Measurements from ENCODE around the gene VGLL2.

Gene VGLL2

GRCh38 chr6:117269638-117270054 is 4.3 kb downstream of the VGLL2 start:
- no peak for DNase-seq

DNA sequence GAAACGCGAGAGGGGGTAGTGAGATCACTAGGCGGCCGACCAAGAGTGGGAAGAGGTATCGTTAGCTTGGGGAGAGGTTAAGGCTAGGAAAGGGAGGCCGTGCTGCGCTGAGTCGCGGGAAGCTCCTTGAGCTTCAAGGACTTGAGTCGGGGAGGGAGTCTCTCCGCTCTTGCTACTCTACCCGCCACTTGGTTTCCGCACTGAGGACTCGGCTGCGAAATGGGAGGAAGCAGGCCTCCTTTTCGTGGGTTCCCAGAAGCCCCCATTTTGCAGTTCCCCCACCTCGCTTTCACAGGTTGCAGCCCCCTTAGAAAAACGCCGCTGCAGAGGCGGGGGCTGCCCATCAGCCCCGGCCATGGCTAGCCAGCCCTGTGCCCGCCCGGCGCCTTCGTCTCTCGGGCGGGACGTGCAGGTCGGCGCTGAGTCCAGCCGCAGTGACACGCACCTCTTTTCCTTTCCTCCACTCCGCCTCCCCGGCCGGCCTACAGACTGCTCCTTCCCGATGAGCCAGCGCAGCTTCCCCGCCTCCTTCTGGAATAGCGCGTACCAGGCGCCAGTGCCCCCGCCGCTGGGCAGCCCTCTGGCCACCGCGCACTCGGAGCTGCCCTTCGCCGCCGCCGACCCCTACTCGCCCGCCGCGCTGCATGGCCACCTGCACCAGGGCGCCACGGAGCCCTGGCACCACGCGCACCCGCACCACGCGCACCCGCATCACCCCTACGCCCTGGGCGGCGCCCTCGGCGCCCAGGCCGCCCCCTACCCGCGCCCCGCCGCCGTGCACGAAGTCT is 4.9 kb downstream of the VGLL2 start:
- DNase-seq = no peak

DNA sequence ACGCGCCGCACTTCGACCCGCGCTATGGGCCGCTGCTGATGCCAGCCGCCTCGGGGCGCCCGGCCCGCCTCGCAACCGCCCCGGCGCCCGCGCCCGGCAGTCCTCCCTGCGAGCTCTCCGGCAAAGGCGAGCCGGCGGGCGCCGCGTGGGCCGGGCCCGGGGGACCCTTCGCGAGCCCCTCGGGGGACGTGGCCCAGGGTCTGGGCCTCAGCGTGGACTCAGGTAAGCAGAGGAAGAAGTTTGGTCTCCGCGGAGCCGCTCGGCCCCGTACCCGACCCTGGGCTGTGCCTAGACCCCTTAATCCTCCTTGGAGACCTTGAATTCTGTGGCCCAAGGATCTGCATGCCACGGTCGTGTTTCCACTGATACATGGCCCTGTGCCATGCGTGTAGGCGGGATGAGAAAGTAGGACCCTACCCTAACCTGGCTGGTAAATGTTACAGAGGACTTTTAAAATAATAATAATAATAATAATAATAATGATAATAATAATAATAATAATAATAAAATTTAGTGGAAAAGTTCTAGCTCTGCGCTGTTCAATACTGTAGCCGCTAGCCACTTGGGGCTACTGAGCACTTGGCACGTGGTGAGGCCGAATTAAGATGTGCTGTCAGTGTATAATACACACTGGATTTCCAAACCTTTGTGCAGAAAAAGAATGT is 5.6 kb downstream of the VGLL2 start:
- no peak for DNase-seq

DNA sequence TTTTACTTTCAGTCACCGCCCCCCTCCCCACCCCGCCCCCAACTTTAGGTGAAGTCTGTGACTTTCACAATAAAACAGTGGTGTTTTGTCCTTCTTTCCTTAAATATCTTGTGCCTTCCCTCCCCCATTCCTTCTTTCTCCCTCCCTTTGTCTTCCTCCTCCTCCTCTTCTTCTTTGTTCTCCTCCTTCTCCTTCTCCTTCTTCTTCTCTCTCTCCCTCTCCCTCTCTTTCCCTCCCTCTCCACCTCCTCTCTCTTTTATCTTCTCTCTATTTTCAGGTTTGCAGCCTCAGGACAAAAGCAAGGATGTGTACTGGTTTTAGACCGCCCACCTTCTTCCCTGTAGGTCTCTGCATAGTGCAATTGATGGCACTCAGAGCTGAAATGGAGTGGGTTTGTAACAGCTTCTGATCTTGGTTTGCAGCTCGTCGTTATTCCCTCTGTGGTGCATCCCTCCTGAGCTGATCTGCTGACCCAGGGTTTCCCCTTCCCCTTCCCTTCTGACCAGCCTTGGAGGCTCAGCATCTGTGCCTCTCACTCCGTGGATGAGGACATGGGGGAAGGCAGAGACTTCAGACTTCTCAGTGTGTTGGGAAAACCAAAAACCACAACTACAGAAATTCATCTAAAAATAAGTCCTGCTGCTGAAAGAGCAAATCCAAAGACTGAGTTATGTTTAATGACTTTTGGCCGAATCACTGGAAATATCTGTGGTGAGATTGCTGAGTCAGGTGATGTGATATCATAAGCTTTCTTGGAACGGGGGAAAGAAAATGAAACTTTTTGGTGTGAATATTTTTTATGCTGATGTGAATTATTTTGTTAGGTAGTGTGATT is 6.9 kb downstream of the VGLL2 start:
- DNase-seq = no peak

GRCh38 chr6:117272891-117273290 is 7.5 kb downstream of the VGLL2 start:
- DNase-seq = no peak

DNA sequence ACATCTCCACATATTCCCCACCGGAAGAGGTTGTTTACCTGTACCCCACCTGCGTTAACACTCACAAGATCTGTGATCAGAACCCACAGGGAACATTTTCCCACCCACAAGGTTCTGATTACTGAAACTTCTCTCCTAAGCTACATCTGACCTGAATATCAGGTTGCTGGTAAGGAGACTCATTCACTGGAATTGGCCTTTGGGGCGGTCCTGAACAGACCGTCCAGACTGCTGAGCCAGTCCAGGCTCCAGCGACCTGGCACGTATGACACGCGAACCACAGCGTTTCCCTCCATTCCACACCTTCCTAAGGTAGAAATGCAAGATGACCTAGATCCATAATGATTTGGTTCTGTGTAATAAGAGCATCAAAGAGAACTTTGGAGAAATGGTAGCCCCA is 9.8 kb downstream of the VGLL2 start:
- no peak for DNase-seq

- no peak for DNase-seq
Observed at GRCh38 chr6:117275711-117276110, 10.4 kb downstream of the VGLL2 start.

GRCh38 chr6:117276778-117277316 is 11.5 kb downstream of the VGLL2 start:
- DNase-seq = no peak

DNA sequence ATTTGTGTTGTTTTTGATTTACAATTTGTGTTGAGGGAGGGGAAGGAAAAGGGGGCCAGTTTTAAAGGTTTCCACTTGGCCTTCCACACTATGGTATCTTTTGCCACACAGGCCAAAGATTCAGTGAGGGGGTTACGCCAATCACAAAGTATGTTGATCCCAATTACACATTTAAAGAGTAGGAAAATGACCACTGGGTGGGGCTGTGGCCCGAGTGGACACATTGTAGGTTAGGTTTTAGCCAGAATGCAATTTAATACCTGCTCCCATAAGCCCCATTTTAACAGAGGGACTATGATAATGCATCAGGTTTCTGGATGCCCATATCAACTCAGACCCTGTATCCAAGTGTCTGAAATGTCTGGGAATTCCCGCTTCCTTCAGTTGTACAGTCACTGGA is 15.6 kb downstream of the VGLL2 start:
- no peak for DNase-seq

DNA sequence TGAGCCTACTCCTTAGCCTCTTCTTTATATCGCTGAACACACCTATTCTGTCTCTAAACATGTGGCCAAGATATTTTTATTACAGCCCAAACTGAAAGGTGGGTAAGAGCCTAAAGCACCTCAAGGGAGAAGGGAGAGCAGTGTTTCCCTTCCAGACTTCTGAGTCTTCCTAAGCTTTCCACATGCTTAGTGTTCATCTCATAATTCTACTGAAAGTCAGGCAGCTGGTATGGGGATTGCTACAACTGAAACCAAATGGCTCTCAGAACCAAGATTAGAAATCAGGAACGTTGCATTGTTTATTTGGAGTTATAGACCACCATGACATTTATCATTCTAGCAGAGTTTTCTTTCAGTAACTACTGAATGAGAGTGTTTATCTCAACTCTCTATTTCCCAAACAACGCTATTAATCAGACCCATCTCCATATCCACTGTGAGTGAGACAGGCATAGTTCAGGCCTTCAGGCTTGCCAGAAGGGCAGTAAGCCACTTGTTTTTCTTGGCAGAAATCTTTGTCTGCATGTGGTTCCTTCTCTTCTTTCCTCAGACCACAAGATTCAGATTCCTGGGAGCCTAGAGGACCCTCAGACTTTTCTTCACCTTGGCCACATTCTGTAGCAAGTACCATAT is 22.8 kb downstream of the VGLL2 start:
- DNase-seq = no peak

- no peak for DNase-seq
Observed at GRCh38 chr6:117290173-117290846, 25.0 kb downstream of the VGLL2 start.

DNA sequence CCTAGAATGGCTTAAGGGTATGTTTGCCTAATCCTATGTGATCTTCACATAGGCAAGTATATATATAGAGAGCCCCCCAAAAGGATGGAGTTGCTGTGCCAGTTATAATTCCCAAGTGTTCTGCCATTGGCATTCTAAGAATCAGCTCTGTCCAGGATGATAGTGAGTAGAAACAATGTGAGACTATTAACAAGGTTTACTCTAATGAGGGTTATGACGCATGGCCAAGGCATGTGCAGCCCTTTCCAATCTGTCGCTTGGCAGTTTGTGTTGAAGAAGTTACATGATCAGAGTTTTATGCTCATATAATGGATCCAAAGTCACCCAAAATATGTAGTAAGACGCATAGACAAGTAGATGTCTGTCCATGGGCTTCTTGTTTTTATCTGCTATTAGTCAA is 33.6 kb downstream of the VGLL2 start:
- DNase-seq = no peak

- DNase-seq = no peak
Observed at GRCh38 chr6:117303323-117303722, 38.0 kb downstream of the VGLL2 start.

DNA sequence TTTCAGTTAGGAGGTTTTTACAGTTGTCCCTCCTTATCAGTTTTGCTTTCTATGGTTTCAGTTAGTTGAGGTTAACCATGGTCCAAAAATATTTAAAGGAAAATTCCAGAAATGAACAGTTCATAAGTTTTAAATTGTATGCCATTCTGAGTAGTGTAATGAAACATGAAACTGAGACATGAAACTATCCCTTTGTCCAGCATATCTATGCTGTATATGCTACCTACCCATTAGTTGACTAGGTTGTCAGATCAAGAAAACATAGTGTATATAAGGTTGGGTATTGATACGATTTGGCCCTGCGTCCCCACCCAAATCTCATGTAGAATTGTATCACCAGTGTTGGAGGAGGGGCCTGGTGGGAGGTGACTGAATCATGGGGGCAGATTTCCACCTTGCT is 39.1 kb downstream of the VGLL2 start:
- no peak for DNase-seq

DNA sequence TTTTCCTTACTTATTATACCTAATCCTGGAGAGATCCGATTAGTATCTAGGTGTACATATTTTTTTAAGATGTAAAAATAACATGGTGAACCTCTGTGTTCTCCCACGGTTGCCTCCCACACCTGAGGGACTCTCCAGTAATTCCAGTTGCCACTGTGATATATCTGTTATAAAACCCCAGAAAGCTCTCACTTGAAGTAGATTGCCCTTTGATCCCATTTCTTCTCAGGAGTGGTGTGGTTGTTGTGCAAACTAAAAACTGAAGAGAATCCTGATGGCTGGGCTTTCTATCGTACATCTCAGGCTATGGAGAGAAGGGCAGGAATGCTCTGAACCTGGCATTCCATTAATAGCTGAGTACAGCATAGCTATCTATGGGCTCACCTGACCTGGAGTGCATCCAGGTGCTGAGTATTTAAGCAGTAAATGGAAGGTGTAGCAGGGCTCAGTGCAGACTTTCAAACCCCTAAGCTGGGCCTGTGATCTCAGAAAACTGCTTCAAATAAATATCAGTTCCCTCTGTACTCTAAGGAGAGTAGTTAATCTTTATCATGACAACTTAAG is 41.0 kb downstream of the VGLL2 start:
- DNase-seq = no peak

GRCh38 chr6:117307655-117308054 is 42.3 kb downstream of the VGLL2 start:
- DNase-seq = no peak

DNA sequence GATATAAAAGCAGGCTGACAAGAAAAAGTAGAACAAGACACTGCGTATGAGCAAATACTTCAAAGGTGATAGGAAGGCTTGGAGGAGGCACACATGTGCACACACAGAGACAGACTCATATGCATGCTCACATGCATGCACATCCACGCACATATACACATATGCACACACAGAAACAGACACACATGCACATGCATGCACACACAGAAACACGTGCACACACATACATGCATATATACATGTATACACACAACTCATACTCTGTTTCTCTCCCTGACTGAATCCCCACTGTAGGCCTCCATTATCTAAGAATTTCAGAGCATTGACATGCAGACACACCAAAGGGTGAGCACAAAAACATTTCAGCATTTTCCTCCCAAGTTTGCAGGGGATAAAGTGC is 43.7 kb downstream of the VGLL2 start:
- DNase-seq = no peak

DNA sequence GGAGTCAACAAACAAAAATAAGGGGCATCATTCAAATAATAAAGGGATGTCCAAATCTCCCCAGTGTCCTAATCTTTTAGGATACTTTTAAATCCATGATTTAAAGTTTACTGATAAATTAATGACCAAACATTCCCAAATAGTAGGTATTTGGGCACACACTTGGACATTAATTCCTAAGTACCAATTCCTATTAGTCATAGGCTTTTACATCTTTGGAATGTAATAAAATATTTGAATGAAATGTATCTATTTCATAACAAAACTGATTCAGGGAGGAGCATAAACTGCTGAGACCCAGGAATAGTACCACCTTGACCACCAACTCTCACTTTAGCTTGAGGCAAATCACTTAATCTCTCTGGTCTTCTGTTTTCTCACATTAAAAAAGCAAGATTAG is 44.3 kb downstream of the VGLL2 start:
- no peak for DNase-seq

GRCh38 chr6:117311310-117311709 is 46.0 kb downstream of the VGLL2 start:
- no peak for DNase-seq

DNA sequence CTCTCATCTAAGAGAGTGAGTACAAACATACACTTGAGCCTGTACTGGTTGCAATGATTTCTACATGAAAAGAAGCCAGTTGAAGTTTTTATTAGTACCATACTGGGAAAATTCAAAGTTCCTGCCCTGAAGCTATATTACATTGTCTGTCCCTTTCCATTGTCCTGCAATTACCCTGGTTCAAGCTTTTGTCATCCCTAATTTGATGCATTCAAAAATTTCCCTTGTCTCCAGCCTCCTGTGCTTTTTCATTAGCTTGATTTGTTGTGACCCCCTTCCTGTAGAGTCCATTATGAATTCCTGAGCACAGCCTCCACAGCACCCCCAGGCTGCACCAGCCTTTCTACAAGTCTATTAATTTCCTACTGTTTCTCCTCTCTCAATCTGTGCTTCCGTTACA is 46.4 kb downstream of the VGLL2 start:
- no peak for DNase-seq

DNA sequence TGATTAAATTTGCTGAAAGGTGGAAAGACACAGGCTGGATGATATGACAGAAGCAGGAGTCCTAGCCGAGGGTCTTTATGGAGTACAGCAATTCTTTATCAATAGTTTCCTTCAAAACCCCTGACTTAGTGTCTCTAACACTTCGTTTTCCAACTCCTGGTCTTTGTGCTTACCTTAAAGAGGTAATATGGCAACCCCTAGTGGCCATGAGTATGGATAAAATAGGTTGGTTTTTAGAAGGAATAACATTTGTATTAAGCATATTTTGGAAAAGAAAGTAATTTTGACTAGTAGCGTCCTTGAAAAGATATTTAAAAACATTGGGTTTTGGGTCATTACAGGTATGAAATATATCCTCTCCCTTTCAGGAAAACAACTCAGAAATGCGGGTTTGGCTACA is 51.9 kb downstream of the VGLL2 start:
- DNase-seq = no peak
